Measurements from ENCODE around the gene SCYL1. TPM values are rescaled to one million over a fixed set of nuclear protein-coding genes. Genes with fewer than 3 reads are reported as not detected.

The SCYL1 gene
- polyA plus RNA-seq, 1 donor (not counting 4 experiments of a cell fraction or from before 2014, with no cell fraction given): 31.3 TPM

- H3K4me2 ChIP-seq (ENCODE audit: control insufficient read depth, extremely low read depth, insufficient read depth, low read depth, low read length): peak overlapping the region; percentile 100
- H3K9me1 ChIP-seq (ENCODE audit: control insufficient read depth, extremely low read depth, insufficient read depth, low read length): no peaks in the 10 kb centered on the region
- H3K4me1 ChIP-seq (ENCODE audit: control insufficient read depth, extremely low read depth, insufficient read depth, low read length): peaks cover 14% of the 10 kb centered on the region
- H4K20me1 ChIP-seq (ENCODE audit: control insufficient read depth, extremely low read depth, insufficient read depth, low read length): peaks cover 42% of the 10 kb centered on the region
- FAIRE-seq (no peak), DNase-seq (ENCODE audit: low read depth, low spot score) (no peak)
- peak overlapping the region; percentile 100 for H3K27ac ChIP-seq (ENCODE audit: control insufficient read depth, insufficient read depth, low read length)
- peak overlapping the region; percentile 48 to 99 (median 94) for H3K4me3 ChIP-seq (ENCODE audit: control insufficient read depth in 2 of 3, extremely low read depth in 1 of 3, insufficient read depth in 2 of 3, low read depth in 1 of 3, low read length in 3 of 3)
- H3K79me2 ChIP-seq (ENCODE audit: control insufficient read depth, insufficient read depth, low read length): peaks cover 53% of the 10 kb centered on the region
- dilution Hi-C loops (cut with MboI; ENCODE audit: extremely low pct_ligation_motif_present, low sequenced_read_pairs): no loop called here
- peak overlapping the region; percentile 98 for H3K9ac ChIP-seq (ENCODE audit: control insufficient read depth, extremely low read depth, insufficient read depth, low read length)
- H3K27me3 ChIP-seq (ENCODE audit: control insufficient read depth, extremely low read depth, insufficient read depth, low read length): no peaks in the 10 kb centered on the region
- H3K9me3 ChIP-seq (ENCODE audit: control insufficient read depth, low read depth, low read length): no peaks in the 10 kb centered on the region
- TF ChIP-seq EZH2 (IDR thresholded peaks at IDR 0.05; ENCODE audit: low read length): no peak
- TF ChIP-seq CTCF (optimal IDR thresholded peaks at IDR 0.05 in 1 of 3, IDR thresholded peaks at IDR 0.05 in 1 of 3, conservative IDR thresholded peaks at IDR 0.05 in 1 of 3; ENCODE audit: extremely low read depth in 1 of 3, insufficient read depth in 2 of 3, low read length in 3 of 3): no peak
- H2AFZ ChIP-seq (ENCODE audit: control insufficient read depth, low read length): no peak overlapping the region
- H3K36me3 ChIP-seq (ENCODE audit: control insufficient read depth in 2 of 2, extremely low read depth in 1 of 2, insufficient read depth in 2 of 2, low read length in 2 of 2): peaks cover 6 to 46% of the 10 kb centered on the region in 2 experiments
Observed at GRCh38 chr11:65504674-65505465, 20.0 kb upstream of the SCYL1 start.

GRCh38 chr11:65505466-65506289 lies 19.2 kb upstream of the SCYL1 start:
- peak overlapping the region; percentile 2 to 99 (median 94) for H3K4me3 ChIP-seq (ENCODE audit: control insufficient read depth in 2 of 3, extremely low read depth in 1 of 3, insufficient read depth in 2 of 3, low read depth in 1 of 3, low read length in 3 of 3)
- peaks cover 33% of the 10 kb centered on the region for H4K20me1 ChIP-seq (ENCODE audit: control insufficient read depth, extremely low read depth, insufficient read depth, low read length)
- peak overlapping the region; percentile 100 for H3K27ac ChIP-seq (ENCODE audit: control insufficient read depth, insufficient read depth, low read length)
- no peaks in the 10 kb centered on the region for H3K9me3 ChIP-seq (ENCODE audit: control insufficient read depth, low read depth, low read length)
- H3K4me2 ChIP-seq (ENCODE audit: control insufficient read depth, extremely low read depth, insufficient read depth, low read depth, low read length): peak overlapping the region; percentile 100
- FAIRE-seq (no peak), DNase-seq (ENCODE audit: low read depth, low spot score) (no peak)
- no peak for TF ChIP-seq EZH2 (IDR thresholded peaks at IDR 0.05; ENCODE audit: low read length)
- TF ChIP-seq CTCF (optimal IDR thresholded peaks at IDR 0.05 in 1 of 3, IDR thresholded peaks at IDR 0.05 in 1 of 3, conservative IDR thresholded peaks at IDR 0.05 in 1 of 3; ENCODE audit: extremely low read depth in 1 of 3, insufficient read depth in 2 of 3, low read length in 3 of 3): no peak
- no peaks in the 10 kb centered on the region for H3K27me3 ChIP-seq (ENCODE audit: control insufficient read depth, extremely low read depth, insufficient read depth, low read length)
- H3K79me2 ChIP-seq (ENCODE audit: control insufficient read depth, insufficient read depth, low read length): peaks cover 45% of the 10 kb centered on the region
- dilution Hi-C loops (cut with MboI; ENCODE audit: extremely low pct_ligation_motif_present, low sequenced_read_pairs): no loop called here
- H2AFZ ChIP-seq (ENCODE audit: control insufficient read depth, low read length): no peak overlapping the region
- H3K9me1 ChIP-seq (ENCODE audit: control insufficient read depth, extremely low read depth, insufficient read depth, low read length): no peaks in the 10 kb centered on the region
- H3K9ac ChIP-seq (ENCODE audit: control insufficient read depth, extremely low read depth, insufficient read depth, low read length): peak overlapping the region; percentile 98
- H3K36me3 ChIP-seq (ENCODE audit: control insufficient read depth in 2 of 2, extremely low read depth in 1 of 2, insufficient read depth in 2 of 2, low read length in 2 of 2): peaks cover 3 to 41% of the 10 kb centered on the region in 2 experiments
- H3K4me1 ChIP-seq (ENCODE audit: control insufficient read depth, extremely low read depth, insufficient read depth, low read length): peaks cover 14% of the 10 kb centered on the region
